Measurements from ENCODE around the gene GAS2. TPM values are rescaled to one million over a fixed set of nuclear protein-coding genes. Genes with fewer than 3 reads are reported as not detected.

The GAS2 gene
- total RNA-seq, 3 donors from 2014 or later = 1.4 to 2.9 (median 1.5) TPM

GRCh38 chr11:22807391-22807790, 141.0 kb downstream of the GAS2 start:
- H3K27me3 Mint-ChIP-seq (ENCODE audit: low read depth) = no peaks in the 10 kb centered on the region
- no peak overlapping the region for H3K4me3 Mint-ChIP-seq
- H3K36me3 Mint-ChIP-seq (ENCODE audit: insufficient read depth) = peaks cover 1% of the 10 kb centered on the region
- H3K9me3 Mint-ChIP-seq = peaks cover 7% of the 10 kb centered on the region
- ATAC-seq = no peak
- peaks cover 3% of the 10 kb centered on the region for H3K4me1 Mint-ChIP-seq (ENCODE audit: low read depth)
- no peak for DNase-seq

- Mint-ChIP-seq H3K4me1 (ENCODE audit: low read depth) (peaks cover 3% of the 10 kb centered on the region), H3K36me3 (ENCODE audit: insufficient read depth) (peaks cover 1% of the 10 kb centered on the region), H3K4me3 (no peak overlapping the region), H3K27me3 (ENCODE audit: low read depth) (no peaks in the 10 kb centered on the region), H3K9me3 (peaks cover 7% of the 10 kb centered on the region)
- no peak for ATAC-seq
- DNase-seq = no peak
Observed at GRCh38 chr11:22807855-22808570, 141.6 kb downstream of the GAS2 start.

GRCh38 chr11:22808571-22809197, 142.3 kb downstream of the GAS2 start:
- DNase-seq (no peak), ATAC-seq (no peak)
- Mint-ChIP-seq H3K4me3 (no peak overlapping the region), H3K27me3 (ENCODE audit: low read depth) (no peaks in the 10 kb centered on the region), H3K36me3 (ENCODE audit: insufficient read depth) (peaks cover 2% of the 10 kb centered on the region), H3K4me1 (ENCODE audit: low read depth) (peaks cover 3% of the 10 kb centered on the region), H3K9me3 (peaks cover 7% of the 10 kb centered on the region)

GRCh38 chr11:22809893-22810292, 143.5 kb downstream of the GAS2 start:
- peaks cover 5% of the 10 kb centered on the region for H3K36me3 Mint-ChIP-seq (ENCODE audit: insufficient read depth)

GRCh38 chr11:22822203-22822602, 155.8 kb downstream of the GAS2 start:
- no peak overlapping the region for H3K4me3 Mint-ChIP-seq
- DNase-seq (no peak), ATAC-seq (no peak)
- H3K36me3 Mint-ChIP-seq (ENCODE audit: insufficient read depth) = peaks cover 61% of the 10 kb centered on the region
- H3K27me3 Mint-ChIP-seq (ENCODE audit: low read depth) = no peaks in the 10 kb centered on the region
- H3K9me3 Mint-ChIP-seq = no peaks in the 10 kb centered on the region
- H3K4me1 Mint-ChIP-seq (ENCODE audit: low read depth) = peaks cover under 1% of the 10 kb centered on the region

More at GRCh38 chr11:22809893-22810292, 143.5 kb downstream of the GAS2 start:
- H3K4me1 Mint-ChIP-seq (ENCODE audit: low read depth) = peaks cover 3% of the 10 kb centered on the region
- ATAC-seq (no peak), DNase-seq (no peak)
- no peak overlapping the region for H3K4me3 Mint-ChIP-seq
- H3K27me3 Mint-ChIP-seq (ENCODE audit: low read depth) = no peaks in the 10 kb centered on the region
- H3K9me3 Mint-ChIP-seq = peaks cover 13% of the 10 kb centered on the region

GRCh38 chr11:22828373-22828772, 162.0 kb downstream of the GAS2 start:
- no peak for DNase-seq
- Mint-ChIP-seq H3K4me3 (peak overlapping the region; percentile 92), H3K27me3 (ENCODE audit: low read depth) (no peaks in the 10 kb centered on the region), H3K4me1 (ENCODE audit: low read depth) (peaks cover 13% of the 10 kb centered on the region), H3K36me3 (ENCODE audit: insufficient read depth) (peaks cover 17% of the 10 kb centered on the region), H3K9me3 (no peaks in the 10 kb centered on the region)
- ATAC-seq = no peak

- H3K4me3 Mint-ChIP-seq = peak within 1 kb of the TSS; percentile 92
- H3K36me3 Mint-ChIP-seq (ENCODE audit: insufficient read depth) = peaks cover 13% of the 10 kb centered on the region
- ATAC-seq (peak; percentile 88 to 90), DNase-seq (peak; percentile 93)
- H3K4me1 Mint-ChIP-seq (ENCODE audit: low read depth) = peaks cover 13% of the 10 kb centered on the region
- no peaks in the 10 kb centered on the region for H3K9me3 Mint-ChIP-seq
- H3K27me3 Mint-ChIP-seq (ENCODE audit: low read depth) = no peaks in the 10 kb centered on the region
Observed at GRCh38 chr11:22829231-22830081, 163.0 kb downstream of the GAS2 start, which contains the start of gene SVIP. TSS of gene SVIP (minus strand) at chr11:22829801. CDS start at chr11:22829748, 53 bp downstream.

- H3K27me3 Mint-ChIP-seq (ENCODE audit: low read depth) = no peaks in the 10 kb centered on the region
- no peak for ATAC-seq
Observed at GRCh38 chr11:22830082-22830414, 163.6 kb downstream of the GAS2 start.

GRCh38 chr11:22832315-22833015, 166.1 kb downstream of the GAS2 start:
- Mint-ChIP-seq H3K4me1 (ENCODE audit: low read depth) (peaks cover 11% of the 10 kb centered on the region), H3K9me3 (no peaks in the 10 kb centered on the region), H3K27me3 (ENCODE audit: low read depth) (no peaks in the 10 kb centered on the region), H3K36me3 (ENCODE audit: insufficient read depth) (no peaks in the 10 kb centered on the region), H3K4me3 (no peak overlapping the region)
- no peak for DNase-seq
- ATAC-seq = no peak

More at GRCh38 chr11:22830082-22830414, 163.6 kb downstream of the GAS2 start:
- peaks cover 8% of the 10 kb centered on the region for H3K36me3 Mint-ChIP-seq (ENCODE audit: insufficient read depth)
- H3K9me3 Mint-ChIP-seq = no peaks in the 10 kb centered on the region
- peaks cover 13% of the 10 kb centered on the region for H3K4me1 Mint-ChIP-seq (ENCODE audit: low read depth)
- DNase-seq = no peak
- peak overlapping the region; percentile 92 for H3K4me3 Mint-ChIP-seq

- no peaks in the 10 kb centered on the region for H3K27me3 Mint-ChIP-seq (ENCODE audit: low read depth)
- ATAC-seq (no peak), DNase-seq (no peak)
- H3K9me3 Mint-ChIP-seq = no peaks in the 10 kb centered on the region
- H3K4me1 Mint-ChIP-seq (ENCODE audit: low read depth) = no peaks in the 10 kb centered on the region
- peaks cover 11% of the 10 kb centered on the region for H3K36me3 Mint-ChIP-seq (ENCODE audit: insufficient read depth)
- no peak overlapping the region for H3K4me3 Mint-ChIP-seq
Observed at GRCh38 chr11:22846726-22847125, 180.3 kb downstream of the GAS2 start.

- Mint-ChIP-seq H3K9me3 (no peaks in the 10 kb centered on the region), H3K4me3 (no peak overlapping the region), H3K36me3 (ENCODE audit: insufficient read depth) (no peaks in the 10 kb centered on the region), H3K27me3 (ENCODE audit: low read depth) (no peaks in the 10 kb centered on the region), H3K4me1 (ENCODE audit: low read depth) (no peaks in the 10 kb centered on the region)
- ATAC-seq (no peak), DNase-seq (no peak)
Observed at GRCh38 chr11:22851477-22851876, 185.1 kb downstream of the GAS2 start.

GRCh38 chr11:22859756-22860155, 193.3 kb downstream of the GAS2 start:
- Mint-ChIP-seq H3K9me3 (no peaks in the 10 kb centered on the region), H3K4me1 (ENCODE audit: low read depth) (no peaks in the 10 kb centered on the region), H3K4me3 (no peak overlapping the region), H3K36me3 (ENCODE audit: insufficient read depth) (peaks cover 3% of the 10 kb centered on the region), H3K27me3 (ENCODE audit: low read depth) (no peaks in the 10 kb centered on the region)
- DNase-seq = no peak
- no peak for ATAC-seq

GRCh38 chr11:22860241-22860640, 193.8 kb downstream of the GAS2 start, which contains the start of gene CCDC179:
TSS of gene CCDC179 (minus strand) at chr11:22860474. CDS start at chr11:22860421, 53 bp downstream.
- no peak for ATAC-seq
- no peaks in the 10 kb centered on the region for H3K9me3 Mint-ChIP-seq
- H3K4me1 Mint-ChIP-seq (ENCODE audit: low read depth) = no peaks in the 10 kb centered on the region

More at GRCh38 chr11:22860241-22860640, 193.8 kb downstream of the GAS2 start, which contains the start of gene CCDC179:
- Mint-ChIP-seq H3K4me3 (no peak within 1 kb of the TSS), H3K27me3 (ENCODE audit: low read depth) (no peaks in the 10 kb centered on the region), H3K36me3 (ENCODE audit: insufficient read depth) (peaks cover 3% of the 10 kb centered on the region)
- no peak for DNase-seq

All from activated T-cell treated with anti-CD3 and anti-CD28 coated beads, Interleukin-2, amount 50 U/mL, for 4 hours (primary cell).